ENCODE data around the gene CALCOCO2.

The CALCOCO2 gene

GRCh38 chr17:48882272-48882671 lies 51.4 kb downstream of the CALCOCO2 start:
- H3K36me3 ChIP-seq (ENCODE audit: control insufficient read depth, low read length): no peaks in the 10 kb centered on the region
- no peak overlapping the region for H3K4me2 ChIP-seq (ENCODE audit: low read length)
- H3K79me2 ChIP-seq (ENCODE audit: control insufficient read depth, low read length): no peaks in the 10 kb centered on the region
- no peak overlapping the region for H3K4me3 ChIP-seq (ENCODE audit: low read length)
- H3K9me2 ChIP-seq (replicated peaks; ENCODE audit: control insufficient read depth, low read length): no peaks in the 10 kb centered on the region
- no peaks in the 10 kb centered on the region for H4K20me1 ChIP-seq (ENCODE audit: control insufficient read depth, insufficient read depth, low read depth, low read length)
- H3K27ac ChIP-seq (ENCODE audit: low read depth, low read length): no peak overlapping the region
- TF ChIP-seq EZH2phosphoT487 (IDR thresholded peaks at IDR 0.05; ENCODE audit: borderline replicate concordance, low read length) (no peak), CTCF (IDR thresholded peaks at IDR 0.05; ENCODE audit: low read depth, low read length, poor library complexity, severe bottlenecking) (no peak)
- H3K9me3 ChIP-seq (ENCODE audit: control insufficient read depth, insufficient read depth, low read length): no peaks in the 10 kb centered on the region
- H3F3A ChIP-seq (ENCODE audit: control insufficient read depth, insufficient read depth): no peaks in the 10 kb centered on the region
- H3K27me3 ChIP-seq (ENCODE audit: control insufficient read depth, low read length): peaks cover 3% of the 10 kb centered on the region; the same call in 1 of the 2 replicates
- peaks cover 3% of the 10 kb centered on the region; the same call in 1 of the 2 replicates for H3K4me1 ChIP-seq (ENCODE audit: control insufficient read depth, low read length)

- Histone ChIP-seq H3K36me3 (ENCODE audit: control insufficient read depth, low read length) (no peaks in the 10 kb centered on the region), H3F3A (ENCODE audit: control insufficient read depth, insufficient read depth) (no peaks in the 10 kb centered on the region), H3K9me2 (replicated peaks; ENCODE audit: control insufficient read depth, low read length) (no peaks in the 10 kb centered on the region), H4K20me1 (ENCODE audit: control insufficient read depth, insufficient read depth, low read depth, low read length) (no peaks in the 10 kb centered on the region), H3K4me3 (ENCODE audit: low read length) (no peak overlapping the region), H3K27ac (ENCODE audit: low read depth, low read length) (no peak overlapping the region), H3K4me2 (ENCODE audit: low read length) (no peak overlapping the region), H3K9me3 (ENCODE audit: control insufficient read depth, insufficient read depth, low read length) (no peaks in the 10 kb centered on the region), H3K79me2 (ENCODE audit: control insufficient read depth, low read length) (no peaks in the 10 kb centered on the region), H3K27me3 (ENCODE audit: control insufficient read depth, low read length) (no peaks in the 10 kb centered on the region), H3K4me1 (ENCODE audit: control insufficient read depth, low read length) (peaks cover 3% of the 10 kb centered on the region; the same call in 1 of the 2 replicates)
- TF ChIP-seq CTCF (IDR thresholded peaks at IDR 0.05; ENCODE audit: low read depth, low read length, poor library complexity, severe bottlenecking): no peak
- TF ChIP-seq EZH2phosphoT487 (IDR thresholded peaks at IDR 0.05; ENCODE audit: borderline replicate concordance, low read length): no peak
Measured at GRCh38 chr17:48883171-48883570, 52.3 kb downstream of the CALCOCO2 start.

GRCh38 chr17:48890086-48890485 lies 59.3 kb downstream of the CALCOCO2 start:
- no peak for TF ChIP-seq EZH2phosphoT487 (IDR thresholded peaks at IDR 0.05; ENCODE audit: borderline replicate concordance, low read length)
- TF ChIP-seq CTCF (IDR thresholded peaks at IDR 0.05; ENCODE audit: low read depth, low read length, poor library complexity, severe bottlenecking): no peak
- H3K79me2 ChIP-seq (ENCODE audit: control insufficient read depth, low read length): peaks cover 31% of the 10 kb centered on the region
- peaks cover 16% of the 10 kb centered on the region for H3K4me1 ChIP-seq (ENCODE audit: control insufficient read depth, low read length)
- H4K20me1 ChIP-seq (ENCODE audit: control insufficient read depth, insufficient read depth, low read depth, low read length): no peaks in the 10 kb centered on the region
- no peaks in the 10 kb centered on the region for H3K9me3 ChIP-seq (ENCODE audit: control insufficient read depth, insufficient read depth, low read length)
- H3K27ac ChIP-seq (ENCODE audit: low read depth, low read length): no peak overlapping the region
- peaks cover 7% of the 10 kb centered on the region for H3F3A ChIP-seq (ENCODE audit: control insufficient read depth, insufficient read depth)
- no peaks in the 10 kb centered on the region for H3K27me3 ChIP-seq (ENCODE audit: control insufficient read depth, low read length)
- peaks cover 23% of the 10 kb centered on the region for H3K36me3 ChIP-seq (ENCODE audit: control insufficient read depth, low read length)
- no peaks in the 10 kb centered on the region for H3K9me2 ChIP-seq (replicated peaks; ENCODE audit: control insufficient read depth, low read length)
- no peak overlapping the region for H3K4me3 ChIP-seq (ENCODE audit: low read length)
- no peak overlapping the region for H3K4me2 ChIP-seq (ENCODE audit: low read length)
